Dedifferentiated amniotic fluid mesenchymal stem cell (primary cell): Measurements from ENCODE around the gene SORBS1.

Source experiments
- DNase-seq: peaks from one replicate; pipeline ENCODE4 v3.0.0-alpha.2; 2016; ENCODE audit errors: extremely low spot score

The SORBS1 gene

DNA sequence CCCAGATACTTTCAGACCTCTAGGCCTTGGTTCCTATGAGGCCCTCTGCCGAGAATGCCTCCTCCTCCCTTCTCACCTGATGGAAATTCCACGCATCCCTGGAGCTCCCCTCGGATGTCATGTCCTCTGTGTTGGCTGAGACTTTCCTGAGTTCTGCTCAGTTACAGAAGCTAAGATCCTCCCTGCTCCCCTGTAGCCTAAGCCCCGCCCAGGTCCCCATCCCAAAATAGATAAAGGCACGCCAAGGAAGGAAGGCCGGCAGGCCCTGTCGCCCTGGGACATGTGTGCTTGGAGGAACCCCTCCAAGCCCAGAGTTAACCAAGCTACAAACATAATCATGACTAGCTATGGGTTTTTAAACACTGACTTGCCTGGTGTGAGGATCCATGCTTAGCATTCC is 123.5 kb downstream of the SORBS1 start:
- no peak for DNase-seq

DNA sequence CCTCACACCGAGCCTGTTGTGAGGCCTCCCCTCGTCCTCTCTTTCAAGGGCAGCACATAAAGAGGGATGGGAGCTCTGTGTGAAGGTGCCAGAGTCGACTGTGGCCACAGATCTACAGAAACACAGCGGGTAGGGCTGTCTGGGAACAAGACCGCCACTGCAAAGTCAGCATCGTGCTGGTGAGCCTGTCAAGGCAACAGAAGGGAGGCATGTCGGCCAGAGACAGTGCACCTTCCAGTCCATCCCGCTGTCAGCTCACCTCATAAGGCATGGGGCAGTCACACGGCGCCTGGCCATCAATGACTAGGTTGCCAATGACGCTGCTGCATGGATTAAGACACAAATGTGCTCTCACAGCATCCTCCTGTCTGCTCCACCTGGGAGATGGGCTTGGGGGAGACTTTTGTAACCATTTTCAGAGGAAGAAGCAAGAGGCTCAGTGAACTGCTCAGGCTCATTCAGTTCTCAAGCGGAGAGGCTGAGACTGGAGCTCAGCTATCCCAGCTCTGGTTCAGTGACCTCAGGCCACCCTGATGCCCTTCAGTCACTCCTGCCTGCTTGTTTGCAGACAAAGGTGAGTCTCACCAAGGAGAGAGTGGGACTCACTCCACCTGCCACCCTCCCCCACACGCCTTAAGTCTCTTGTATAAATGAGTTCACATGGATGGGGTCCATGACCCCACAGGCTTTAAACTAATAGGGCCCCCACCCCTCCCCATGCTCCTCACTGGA is 125.5 kb downstream of the SORBS1 start:
- no peak for DNase-seq

DNA sequence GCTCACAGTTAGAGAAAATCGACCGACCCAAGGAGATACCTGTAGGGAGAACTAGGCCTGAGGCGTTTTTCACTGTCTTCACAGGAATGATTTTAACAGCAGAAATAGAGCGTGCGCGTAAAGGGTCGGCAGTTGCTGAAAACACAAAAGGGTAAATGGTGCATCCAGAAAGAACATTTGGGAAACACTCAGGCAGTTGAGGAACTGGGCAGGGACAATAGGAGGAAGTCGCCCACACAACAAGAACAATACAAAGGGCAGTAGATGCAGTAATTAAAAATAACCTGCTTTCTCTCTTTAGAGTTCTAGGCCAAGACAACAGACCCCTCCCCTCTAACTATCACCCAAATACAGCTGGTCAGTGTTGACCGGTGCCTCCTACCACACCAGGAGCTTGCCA is 126.6 kb downstream of the SORBS1 start:
- no peak for DNase-seq

DNA sequence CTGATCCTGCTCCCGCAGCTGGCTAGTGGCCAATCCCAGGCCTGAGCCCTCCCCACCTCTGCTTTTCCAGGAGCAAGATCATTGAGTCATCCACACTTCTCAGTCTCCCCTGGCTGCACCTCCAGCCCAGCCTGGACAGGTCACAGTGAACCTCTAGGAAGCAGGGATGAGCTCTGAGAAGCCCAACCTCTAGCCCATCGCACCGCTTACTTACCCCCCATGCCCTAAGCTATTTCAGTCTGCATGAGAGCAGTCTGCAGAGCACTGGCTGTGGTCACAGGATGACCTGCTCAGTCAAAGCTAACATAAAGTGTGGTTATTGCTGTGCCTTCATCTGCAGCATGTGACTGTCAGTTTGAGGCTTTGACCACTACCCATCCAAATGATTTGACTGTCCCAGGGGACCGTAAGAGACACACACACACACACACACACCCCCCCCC is 129.2 kb downstream of the SORBS1 start:
- DNase-seq: no peak

DNA sequence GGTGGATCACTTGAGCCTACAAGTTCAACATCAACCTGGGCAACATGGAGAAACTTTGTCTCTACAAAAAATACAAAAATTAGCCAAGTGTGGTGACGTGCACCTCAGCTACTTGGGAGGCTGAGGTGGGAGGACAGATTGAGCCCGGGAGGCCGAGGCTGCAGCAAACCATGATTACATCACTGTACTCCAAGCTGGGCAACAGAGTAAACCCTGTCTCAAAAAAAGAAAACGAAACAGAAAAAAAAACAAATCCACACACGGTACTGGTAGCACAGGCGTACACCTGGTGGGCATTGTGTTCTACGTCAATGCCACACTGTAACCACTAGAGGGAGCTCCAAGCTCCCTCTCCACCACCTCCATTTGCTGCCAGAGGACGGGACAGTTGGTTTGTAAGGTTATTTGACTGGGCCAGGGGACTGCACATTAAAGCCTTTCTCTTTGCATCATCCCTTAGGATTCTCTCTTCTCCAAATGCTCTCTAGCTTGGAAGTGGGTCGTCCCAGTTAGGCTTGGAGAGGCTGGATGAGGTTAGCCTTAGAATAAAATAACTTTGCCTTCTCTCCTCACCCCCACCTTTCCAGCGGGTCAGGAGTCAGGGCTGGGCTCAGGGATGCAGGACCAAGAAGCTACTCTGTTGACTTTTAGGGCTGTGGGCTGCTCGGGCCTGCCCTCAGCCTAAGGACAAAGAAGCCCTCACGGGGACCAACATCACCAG is 130.8 kb downstream of the SORBS1 start:
- DNase-seq: no peak

DNA sequence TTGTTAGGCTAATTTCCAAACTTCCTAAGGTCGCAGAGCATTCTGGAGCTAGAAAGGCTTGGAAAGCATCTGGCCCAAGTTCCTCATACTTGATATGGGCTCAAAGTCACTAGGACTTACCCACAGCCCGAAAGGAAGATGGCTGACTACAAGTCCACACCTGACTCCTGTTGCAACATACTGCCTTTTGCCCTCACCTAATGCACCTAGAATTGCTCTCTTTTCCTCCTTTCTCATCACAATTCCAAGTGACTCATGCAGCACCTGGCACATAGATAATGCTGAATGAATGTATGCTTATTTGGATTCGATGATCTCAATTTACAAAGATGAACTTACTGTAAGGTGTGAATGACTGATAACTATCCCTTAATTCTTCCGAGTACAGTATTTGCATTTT is 131.5 kb downstream of the SORBS1 start:
- no peak for DNase-seq

DNA sequence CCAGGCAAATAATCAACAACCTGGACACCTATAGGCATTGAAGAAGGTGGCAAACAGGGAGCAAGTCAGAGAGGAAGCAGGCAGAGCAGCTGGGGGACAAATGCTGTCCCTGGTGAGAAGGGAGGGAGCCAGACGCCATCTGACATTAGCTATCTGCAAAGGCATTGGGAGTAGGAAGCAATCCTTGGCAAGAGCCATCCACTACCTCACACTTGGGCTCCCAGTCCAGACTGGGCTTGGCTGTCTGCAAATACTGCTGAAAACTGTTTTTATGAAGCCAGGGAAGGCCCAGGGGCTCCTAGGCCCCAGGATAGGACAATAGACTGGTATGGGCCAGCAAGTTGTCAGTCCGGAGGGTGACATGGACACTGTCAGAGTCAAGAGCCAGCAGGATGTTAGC is 132.5 kb downstream of the SORBS1 start:
- no peak for DNase-seq

DNA sequence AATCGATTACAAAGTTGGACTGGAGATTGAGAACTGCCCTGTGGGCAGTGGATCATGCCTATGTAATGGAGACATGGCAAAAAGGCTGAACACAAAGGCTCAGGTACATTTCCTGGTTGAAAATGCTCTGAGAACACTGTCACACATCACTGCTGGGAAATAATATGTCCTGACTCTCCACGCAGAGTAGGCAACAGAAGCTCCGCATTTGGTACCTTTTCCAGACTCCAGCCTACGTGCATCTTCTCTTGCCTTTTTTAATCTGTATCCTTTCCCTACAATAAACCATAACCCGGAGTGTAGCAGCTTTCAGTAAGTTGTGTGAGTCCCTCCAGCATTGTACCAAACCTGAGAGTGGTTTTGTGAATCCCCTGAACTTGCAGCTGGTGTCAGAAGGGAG is 134.7 kb downstream of the SORBS1 start:
- DNase-seq: no peak

DNA sequence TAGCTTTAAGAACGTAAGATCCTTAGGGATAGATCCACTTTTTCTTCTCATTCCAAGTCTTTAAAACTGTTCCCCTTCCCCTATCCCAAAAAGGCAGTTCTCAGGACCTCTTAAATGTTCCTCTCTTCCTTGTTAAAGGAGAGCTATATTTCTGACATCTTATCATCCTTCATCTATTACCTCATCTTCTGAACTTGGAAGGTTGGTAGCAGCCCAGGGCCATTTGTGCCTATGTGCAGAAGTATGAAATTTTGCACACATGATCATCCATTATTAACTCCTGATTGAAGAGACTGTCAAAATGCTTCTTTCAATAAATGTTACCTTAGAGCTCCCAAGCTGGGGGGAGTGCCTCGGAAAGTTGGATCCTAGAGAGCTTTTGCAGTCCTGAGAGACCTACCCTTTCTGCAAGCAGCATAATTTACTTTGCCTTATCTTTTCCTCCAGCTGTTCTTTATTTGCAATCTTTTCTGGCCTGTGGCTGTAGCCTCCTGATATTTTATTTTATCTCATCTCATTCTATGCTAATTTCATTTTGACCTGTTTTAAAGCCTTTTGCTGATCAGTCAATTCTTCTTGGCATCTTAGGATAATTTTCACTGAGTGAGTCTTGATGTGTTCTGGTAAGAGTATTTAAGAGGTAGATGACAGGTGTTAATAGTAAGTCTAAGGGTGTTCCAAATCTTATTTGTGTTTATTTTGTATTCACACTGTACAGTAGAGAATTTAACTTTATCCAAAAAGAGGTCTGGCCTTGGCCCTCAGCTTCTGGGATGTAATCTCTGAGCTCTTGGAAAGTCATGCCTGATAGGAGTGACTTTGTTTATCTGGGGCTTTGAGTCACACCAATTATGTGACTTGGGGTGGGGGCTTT is 135.3 kb downstream of the SORBS1 start:
- DNase-seq: no peak

DNA sequence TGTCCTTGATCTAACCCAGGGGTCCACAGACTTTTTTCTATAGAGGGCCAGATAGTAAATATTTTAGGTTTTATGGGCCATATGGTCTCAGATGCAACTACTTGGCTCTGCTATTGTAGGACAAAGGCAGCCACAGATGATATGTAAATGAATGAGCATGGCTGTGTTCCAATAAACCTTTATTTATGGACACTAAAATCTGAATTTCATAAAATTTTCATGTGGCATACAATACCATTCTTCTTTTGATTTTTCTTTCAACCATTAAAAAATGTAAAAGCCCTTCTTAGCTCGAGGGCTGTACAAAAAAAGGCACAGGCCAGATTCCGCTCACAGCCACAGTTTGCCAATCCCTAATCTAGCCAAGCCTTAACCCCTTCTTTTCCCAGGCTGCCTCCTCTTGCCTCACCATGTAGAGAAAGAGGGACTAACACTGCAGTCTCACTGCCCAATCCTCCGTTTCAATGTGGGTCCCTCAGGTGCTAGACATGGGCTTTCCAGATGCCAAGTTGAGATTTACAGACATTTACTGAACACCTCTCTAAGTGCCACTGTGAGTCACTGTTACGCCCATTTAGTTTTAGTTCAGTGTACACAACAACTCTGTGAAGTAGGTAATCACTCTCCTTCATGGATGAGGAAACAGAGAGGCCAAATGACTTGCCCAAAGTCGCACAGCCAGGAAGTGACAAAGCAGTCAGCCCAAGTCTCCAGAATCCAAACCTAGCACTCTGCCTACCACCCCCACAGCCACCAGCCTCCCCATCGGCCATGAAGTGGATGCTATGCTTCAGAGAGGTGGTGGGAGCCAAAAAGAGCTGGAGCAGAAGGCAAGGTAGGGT is 137.8 kb downstream of the SORBS1 start:
- DNase-seq: no peak

DNA sequence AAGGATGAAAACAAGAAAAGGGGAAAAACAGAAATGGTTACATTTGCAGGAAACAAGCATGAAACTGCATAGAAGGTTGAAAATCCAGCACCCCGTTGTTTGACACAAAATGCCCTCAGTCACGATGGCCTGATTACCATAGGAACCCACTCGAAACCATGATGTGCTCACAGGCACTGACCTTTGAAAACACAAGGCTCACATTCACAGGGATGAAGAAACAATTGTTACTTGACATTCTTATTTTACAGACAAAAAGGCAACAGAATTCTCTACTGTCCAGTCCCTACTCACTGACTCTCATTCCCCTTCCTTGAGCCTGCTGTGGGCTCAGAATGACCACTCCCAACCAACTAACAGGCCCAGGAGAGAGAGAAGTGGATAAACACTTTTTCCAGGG is 138.9 kb downstream of the SORBS1 start:
- DNase-seq: no peak

DNA sequence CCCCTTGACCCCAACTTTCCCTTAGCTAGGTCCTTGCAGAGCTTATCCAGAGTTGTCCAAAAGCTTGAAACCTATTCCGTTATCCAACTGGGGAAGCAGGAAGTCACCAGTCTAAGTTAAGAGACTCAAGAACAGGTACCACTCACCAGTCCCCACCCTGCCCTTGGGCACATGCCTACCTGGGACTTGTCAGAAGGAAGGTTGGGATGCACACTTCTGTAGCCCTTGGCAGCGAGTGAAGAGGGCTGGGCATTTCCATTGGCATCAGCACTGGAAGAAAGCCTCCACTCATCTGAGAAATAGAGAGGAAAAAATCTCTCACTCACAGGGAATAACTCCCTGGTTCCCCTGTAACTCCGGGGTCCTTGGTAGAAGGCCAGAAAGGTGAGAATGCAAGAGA is 139.4 kb downstream of the SORBS1 start:
- DNase-seq: no peak

DNA sequence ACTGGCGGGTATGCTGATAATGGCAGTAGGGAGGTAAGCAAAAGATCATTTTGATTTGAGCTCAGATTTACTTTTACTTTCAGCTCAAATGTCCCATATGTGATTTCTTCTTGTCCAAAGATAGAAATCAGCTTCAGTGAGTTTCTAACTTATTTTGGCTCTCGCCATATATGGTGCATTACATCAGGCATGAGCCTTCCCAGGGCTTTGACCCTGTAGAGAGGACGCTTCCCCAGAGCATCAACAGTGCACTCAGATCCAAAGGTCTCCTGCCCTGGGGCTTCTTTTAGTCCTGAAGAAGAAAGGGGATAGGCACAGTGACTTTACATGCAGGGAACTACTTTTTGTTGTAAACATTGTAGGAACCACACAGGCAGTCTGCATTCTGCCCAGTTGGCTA is 141.8 kb downstream of the SORBS1 start:
- DNase-seq: no peak

DNA sequence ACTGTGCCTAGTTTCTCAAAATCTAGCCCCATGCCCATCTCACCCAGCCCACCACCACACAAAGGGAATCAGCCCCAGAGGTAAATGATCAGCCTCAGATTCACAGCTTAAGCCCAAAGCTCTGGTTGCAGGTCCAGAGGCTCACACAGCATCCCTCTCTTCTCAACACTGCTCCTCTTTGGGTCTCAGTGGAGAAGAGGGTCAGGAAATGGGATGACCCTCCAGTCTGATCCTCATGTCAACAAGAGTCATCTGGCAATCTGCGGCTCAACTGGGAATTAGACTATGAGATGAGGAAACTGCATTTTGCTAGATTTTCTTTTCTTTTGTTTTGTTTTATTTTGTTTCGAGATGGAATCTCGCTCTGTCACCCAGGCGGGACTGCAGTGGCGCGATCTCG is 144.2 kb downstream of the SORBS1 start:
- DNase-seq: no peak

DNA sequence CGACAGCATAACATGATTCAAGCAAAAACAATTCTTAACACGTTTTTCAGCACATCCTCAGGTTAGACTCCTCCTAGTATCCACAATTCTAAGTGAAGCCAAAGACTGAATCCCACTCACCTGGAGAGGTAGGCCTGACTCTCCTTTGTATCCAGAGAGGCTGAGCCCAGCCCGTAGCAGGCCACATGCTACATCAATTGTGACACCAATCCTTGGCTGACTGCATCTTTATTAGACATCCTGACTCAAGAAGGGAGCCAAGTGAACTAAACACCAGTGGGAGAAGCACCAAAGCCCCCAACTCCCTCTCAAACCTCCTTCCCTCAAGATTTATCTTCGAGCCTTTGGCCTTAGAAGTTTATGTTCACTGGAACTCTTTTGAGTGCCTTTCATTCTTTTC is 144.9 kb downstream of the SORBS1 start:
- no peak for DNase-seq

DNA sequence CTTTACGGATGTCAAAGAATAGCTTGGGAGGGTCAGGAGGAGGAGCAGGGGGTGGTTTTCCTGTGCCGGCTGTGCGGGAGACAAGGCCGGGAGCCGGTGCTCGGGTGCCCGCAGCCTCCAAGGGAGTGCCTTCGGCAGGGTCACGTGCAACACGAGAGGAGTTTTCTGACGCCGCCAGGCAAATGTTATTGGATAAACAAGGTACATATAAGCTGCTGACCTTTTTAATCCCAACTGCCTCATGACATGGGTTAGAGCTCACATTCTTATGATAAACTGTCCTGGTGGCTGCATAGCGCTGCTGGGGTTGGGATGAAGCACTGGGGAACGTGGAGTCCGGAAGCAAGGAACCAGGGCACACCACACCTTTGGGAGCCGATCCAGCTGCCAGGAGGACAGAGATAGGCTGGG is 145.5 kb downstream of the SORBS1 start:
- no peak for DNase-seq

DNA sequence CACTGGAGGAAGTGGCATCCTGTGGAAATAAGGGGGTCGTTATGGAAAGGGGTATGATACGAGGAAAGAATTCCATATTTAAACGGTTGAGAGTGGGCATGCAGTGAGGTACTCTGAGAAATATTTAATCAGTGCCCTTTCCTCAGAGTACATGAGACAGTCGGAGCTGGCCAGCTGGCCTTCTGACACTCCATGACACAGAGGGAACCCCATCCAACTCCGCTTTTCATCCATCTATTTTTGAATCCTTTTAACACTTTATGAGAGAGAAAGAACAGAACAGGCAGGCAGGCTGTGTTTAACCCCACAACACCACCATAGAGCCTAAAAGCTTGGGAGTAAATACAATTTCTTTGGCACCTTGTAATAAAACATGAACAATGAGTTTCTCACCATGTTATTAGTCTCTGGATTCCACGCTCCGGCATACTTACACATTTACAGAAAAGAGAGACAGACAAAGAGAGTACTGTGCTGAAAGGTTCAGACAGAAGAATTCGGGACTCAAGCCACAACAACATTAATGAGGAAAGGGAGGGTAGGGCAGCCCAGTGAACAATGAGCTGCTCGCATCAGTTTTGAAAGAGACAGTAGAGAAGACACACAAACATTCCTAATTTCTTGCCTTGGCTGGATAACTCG is 146.2 kb downstream of the SORBS1 start:
- DNase-seq: no peak

DNA sequence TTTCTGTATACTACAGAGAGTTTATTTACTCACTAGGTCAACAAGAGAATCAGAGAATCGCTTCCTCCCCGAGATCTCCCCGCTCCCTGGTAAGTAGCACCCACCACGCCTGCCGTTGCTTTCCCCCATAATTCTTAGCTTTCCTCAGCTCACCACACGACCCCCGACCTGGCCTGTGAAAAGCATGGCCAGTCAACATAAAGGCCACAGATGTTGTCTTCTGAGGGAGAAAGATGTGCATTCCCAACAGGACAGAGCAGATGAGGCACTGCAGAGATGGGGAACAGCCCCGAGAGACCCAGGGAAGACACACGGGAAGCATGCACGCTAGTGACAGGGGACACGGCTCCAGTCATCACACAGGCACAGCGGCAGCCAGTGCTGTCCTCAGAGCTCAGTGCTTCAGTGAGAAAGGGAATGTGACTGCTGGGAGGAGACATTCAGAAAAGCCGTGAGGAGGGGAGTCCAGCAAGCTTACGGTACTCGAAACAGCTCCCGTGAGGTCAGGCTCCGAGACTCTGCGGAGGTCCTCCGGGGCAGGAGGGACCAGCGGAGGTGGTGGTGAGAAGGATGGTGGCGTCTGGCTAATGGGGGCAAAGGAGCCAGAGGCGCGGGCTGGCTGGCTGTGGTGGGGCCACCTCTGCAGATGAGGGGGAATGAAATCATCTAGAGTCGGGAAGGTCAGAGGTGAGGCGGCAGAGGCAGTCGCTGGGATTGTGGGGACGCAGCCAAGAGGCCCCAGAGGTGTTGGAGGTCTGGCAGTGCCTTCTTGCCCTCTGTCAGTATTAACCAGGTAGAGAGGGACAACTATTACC is 146.9 kb downstream of the SORBS1 start:
- no peak for DNase-seq

DNA sequence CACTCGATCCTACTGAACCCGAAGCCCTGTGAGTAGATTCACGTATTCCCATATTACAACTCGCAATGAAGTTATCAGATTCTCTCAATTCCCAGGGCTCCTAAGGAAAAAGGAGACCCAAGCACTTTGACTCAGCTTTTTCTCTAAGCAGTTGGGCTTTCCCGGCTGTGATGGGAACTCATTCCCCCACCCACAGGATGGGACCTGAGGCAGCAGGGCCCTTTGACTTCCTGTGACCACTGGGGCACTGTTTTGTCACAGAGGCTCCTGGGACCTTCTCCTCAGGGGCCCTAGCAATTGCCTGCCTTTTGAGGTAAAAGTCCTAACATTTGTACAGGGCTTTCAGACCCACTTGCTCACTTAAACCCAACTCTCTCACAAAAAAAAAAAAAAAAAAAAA is 147.6 kb downstream of the SORBS1 start:
- DNase-seq: no peak

DNA sequence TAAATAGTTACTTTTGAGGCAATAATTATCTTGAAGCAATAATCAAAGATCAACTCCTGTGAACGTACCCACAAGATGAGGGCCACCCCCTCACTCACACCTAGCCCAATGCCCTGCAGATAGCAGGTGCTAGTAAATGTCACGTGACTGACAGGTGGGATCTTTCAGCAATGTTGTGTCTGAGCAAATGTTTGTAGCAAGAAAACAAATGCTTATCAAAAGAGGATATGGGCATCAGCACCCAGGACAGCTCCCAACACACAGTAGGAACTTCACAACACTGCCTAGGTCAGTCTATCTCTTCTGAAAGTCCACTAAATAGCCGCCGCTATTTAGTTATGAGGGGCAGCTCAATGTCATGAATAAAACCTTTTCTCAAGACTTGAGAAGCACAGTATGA is 149.5 kb downstream of the SORBS1 start:
- DNase-seq: no peak
